Stimulated activated CD4-positive, alpha-beta T cell treated with anti-CD3 and anti-CD28 coated beads, TNF-alpha, amount 100 ng/mL, for 48 hours (primary cell): ENCODE results near the gene S100A16.
"Not testable (repeated sequence)": the region's sequence is repeated elsewhere in the genome, so short reads cannot be mapped to it uniquely, and the experiment has no call there.

Experiments used
- DNase-seq, 3 donors: peaks; one replicate each; pipeline ENCODE4 v3.0.0-alpha.2; 2020; ENCODE audit warnings: low read depth in 3 of 3

S100A16 gene

DNA sequence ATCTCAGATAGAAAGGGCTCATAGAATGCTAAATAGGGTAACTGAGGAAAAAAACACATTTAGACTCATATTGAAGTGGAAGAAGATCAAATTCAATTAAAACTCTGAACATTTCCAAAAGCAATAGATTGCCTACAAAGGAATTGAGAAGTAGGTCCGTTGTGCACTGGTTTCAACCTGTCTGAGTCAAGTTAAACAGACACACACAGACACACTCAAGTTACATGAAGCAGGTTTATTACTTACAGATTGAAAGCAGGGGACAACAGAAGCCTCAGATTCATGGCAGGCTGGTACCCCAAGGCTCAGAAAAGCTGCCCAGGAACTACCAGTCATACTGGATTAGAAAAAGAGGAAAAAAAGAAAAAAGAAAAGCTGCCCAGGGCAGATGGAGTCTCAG, 26.6 kb downstream of the S100A16 start:
- DNase-seq, result no peak

DNA sequence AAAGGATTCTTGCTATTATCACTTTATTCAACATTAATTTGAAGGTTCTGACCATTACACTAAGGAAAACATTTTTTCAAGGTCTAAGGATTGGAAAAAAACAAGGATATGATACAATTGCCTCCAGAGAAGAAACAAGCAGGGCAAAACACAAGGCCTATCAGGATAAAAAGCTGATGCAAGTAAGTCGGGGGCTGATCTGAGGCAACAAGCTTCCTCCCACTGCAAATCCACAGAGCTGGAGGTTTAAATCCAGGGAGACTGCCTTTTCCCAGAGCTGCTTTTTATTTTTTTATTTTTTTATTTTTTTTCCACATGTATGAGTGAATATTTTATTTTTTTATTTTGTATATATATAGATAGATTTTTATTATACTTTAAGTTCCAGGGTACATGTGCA, 27.9 kb downstream of the S100A16 start:
- DNase-seq, result no peak

DNA sequence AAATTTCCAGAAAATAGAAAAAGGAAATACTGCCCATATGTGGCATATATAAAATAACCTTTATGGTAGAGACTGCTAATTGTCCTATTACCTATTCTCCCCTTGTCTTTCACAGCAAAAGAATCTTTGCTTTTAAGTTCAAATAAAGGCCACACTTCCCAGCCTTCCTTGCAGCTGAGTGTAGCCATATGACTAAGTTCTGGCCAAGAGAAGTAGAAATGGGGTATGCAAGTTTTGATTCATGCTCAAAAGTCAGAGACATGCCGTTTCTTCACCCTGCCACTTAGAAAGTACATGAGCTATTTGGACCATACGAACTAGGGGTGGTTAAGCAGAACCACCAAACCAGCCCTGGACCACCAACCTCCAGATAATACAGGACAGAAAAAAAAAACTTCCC, 29.0 kb downstream of the S100A16 start:
- no peak for DNase-seq

DNA sequence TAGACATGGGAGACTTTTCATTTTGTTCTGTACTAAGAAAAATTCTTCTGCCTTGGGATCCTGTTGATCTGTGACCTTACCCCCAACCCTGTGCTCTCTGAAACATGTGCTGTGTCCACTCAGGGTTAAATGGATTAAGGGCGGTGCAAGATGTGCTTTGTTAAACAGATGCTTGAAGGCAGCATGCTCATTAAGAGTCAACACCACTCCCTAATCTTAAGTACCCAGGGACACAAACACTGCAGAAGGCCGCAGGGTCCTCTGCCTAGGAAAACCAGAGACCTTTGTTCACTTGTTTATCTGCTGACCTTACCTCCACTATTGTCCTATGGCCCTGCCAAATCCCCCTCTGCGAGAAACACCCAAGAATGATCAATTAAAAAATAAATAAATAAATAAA, 29.4 kb downstream of the S100A16 start:
- not testable (repeated sequence) for DNase-seq

DNA sequence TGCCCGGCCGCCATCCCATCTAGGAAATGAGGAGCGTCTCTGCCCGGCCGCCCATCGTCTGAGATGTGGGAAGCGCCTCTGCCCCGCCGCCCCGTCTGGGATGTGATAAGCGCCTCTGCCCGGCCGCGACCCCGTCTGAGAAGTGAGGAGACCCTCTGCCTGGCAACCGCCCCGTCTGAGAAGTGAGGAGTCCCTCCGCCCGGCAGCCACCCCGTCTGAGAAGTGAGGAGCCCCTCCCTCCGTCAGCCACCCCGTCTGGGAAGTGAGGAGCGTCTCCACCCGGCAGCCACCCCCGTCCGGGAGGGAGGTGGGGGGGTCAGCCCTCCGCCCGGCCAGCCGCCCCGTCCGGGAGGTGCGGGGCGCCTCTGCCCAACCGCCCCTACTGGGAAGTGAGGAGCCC, 30.1 kb downstream of the S100A16 start:
- DNase-seq, result not testable (repeated sequence)

DNA sequence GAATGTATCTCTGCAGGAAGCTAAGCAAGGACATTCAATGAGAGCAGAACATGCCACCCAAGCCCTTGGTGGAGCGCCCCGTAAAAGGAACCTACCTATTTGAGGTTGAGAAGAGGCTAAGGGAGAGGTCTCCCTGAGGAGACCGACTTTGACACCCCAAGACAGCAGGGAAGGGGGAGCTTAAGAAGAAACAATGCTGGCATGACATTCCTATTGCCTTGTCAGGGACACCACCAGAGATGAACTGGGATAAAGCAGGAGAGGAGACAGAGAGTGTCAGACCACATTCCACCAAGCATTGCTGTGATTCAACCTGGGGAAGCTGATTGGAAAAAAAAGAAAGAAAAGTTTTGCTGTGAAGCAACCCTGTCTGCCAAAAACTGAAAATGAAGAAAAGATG, 34.0 kb downstream of the S100A16 start:
- DNase-seq, result no peak

DNA sequence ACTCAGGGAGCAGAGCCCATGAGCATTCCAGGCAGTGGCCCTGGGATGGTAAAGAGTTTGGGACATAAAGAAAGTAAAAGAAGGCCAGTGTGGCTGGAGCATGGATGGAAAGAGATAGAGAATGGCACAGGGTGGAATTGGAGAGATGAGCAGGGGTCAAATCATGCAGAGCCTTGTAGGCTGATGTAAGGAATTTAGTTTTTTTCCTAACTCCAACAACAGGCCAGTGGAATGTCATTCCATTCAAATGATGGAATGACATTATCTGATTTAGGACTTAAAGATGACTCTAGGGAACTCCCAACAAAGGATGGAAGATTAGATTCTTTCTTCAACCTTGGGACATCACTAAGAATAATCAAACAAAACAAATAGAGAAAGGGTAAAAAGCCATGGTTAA, 34.4 kb downstream of the S100A16 start:
- no peak for DNase-seq

DNA sequence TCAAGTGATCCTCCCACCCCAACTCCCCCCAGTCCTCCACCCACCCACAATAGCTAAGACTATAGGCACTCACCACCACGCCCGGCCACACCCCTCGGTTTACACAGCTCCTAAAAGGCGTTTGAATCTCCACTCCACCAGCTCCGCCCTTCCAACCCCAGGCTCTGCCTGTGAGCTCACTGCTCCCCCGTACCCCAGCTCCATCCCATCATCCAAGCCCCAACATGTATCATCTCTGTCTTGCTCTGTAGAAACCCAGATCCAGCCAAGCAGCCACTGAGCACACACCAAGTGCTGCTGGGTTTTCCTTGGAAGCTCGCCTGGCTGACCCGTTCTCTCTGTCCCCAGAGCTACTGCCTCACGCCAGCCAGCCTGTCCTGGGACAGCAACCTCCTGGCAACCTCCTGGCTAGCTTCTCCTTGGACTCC, 35.3 kb downstream of the S100A16 start:
- DNase-seq, result no peak

DNA sequence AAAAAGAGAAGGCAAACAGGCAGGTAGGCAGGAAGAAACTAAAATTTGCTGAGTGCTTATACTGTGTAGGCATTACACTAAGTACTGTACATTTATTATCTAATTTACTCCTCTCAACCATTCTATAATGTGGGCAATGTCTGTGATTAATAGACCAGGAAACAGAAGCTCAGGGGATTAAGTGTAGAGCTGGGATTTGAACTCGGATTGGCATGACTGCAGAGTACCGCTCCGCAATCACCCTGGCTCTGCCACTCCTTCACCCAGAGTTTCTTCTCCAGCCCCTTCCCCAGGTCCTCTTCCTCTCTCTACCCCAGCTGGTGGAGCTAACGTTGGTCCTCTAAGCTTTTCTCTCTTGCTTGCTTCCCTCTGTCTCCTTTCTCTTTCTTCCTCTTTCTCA, 35.8 kb downstream of the S100A16 start:
- no peak for DNase-seq

DNA sequence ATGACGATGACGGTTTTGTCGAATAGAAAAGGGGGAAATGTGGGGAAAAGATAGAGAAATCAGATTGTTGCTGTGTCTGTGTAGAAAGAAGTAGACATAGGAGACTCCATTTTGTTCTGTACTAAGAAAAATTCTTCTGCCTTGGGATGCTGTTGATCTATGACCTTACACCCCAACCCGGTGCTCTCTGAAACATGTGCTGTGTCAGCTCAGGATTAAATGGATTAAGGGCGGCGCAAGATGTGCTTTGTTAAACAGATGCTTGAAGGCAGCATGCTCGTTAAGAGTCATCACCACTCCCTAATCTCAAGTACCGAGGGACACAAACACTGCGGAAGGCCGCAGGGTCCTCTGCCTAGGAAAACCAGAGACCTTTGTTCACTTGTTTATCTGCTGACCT, 37.4 kb downstream of the S100A16 start:
- DNase-seq, result not testable (repeated sequence)

DNA sequence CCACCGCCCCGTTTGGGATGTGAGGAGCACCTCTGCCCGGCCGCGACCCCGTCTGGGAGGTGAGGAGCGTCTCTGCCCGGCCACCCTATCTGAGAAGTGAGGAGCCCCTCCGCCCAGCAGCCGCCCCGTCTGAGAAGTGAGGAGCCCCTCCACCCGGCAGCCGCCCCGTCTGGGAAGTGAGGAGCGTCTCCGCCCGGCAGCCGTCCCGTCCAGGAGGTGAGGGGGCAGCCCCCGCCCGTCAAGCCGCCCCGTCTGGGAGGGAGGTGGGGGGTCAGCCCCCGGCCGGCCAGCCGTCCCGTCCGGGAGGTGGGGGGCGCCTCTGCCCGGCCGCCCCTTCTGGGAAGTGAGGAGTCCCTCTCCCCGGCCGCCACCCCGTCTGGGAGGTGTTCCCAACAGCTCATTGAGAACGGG, 37.9 kb downstream of the S100A16 start:
- not testable (repeated sequence) for DNase-seq

DNA sequence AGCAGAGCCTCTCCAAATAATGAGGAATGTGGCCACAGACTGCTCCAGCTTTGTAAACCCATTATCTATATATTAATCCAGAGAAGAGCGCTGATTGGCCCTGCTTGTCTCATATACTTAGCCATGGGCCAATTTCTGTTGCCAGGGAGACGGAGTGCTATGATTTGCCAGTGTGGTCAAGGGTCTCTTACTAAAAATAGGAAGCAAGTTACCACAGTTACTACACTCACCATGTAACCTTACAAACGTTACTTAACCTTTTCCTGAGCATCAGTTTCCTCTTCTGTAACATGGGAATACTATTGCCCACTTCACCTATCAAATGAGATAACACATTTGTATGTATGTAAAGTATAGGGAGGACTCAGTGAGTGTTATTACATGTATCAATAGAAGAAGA, 39.6 kb downstream of the S100A16 start:
- DNase-seq, result no peak

DNA sequence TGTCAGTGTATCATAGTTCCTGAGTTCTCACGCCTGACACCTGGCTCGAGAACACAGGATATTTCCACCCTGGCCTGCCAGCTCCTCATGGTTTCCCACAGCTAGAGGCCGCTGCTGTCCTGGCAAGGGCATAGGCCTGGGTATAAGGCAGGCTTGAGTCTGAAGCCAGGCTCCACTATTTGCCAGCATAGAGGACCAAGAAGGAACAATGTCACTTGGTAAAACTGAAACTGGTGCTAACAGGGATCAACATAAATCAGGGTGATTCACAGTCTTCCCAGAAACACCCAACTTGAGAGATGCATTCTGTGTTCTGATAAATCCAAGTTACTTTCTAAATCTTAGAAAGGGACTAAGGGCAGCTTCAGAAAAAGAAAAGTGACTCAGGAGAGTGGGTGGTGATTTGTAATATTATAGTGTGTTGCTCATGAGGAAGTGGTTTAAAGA, 40.3 kb downstream of the S100A16 start:
- peak; percentile 43 to 61 (median 53) for DNase-seq

DNA sequence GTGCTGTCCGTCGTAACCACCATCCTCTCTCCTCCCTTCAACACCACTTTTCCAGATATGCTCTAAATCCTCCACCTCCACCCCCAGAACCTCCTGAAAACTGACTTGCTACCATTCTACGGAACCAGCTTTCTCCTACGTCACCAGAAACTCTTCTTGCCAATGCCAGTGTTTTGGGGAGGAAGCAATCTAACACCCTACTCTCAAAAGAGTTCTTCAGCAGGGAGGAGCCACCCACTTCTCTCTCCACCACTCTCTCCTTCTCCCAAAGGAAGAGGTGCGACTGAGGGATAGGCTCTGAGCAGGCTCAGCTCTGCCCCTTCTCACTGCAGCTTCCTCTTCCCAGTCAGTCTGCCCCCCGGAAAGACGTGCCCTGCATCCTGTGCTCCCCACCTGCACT, 41.2 kb downstream of the S100A16 start:
- no peak for DNase-seq

DNA sequence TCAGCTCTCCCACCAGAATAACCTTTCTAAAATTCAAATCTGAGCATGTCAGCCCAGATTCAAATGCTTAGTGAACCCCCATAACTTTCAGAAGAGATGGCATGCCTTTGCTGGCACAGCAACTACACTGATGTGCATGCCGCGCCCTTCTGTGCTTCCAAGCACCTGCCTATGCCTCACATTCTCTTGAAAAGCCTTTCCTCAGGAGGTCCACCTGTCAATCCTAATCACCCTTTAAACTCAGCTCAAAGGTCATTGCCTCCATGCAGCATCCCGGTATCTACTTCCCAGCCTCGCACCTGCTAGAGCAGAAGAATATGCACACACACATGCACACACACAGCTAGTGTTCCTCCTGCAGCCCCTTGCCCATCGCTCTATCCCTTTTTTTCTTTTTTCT, 42.1 kb downstream of the S100A16 start:
- DNase-seq, result no peak

DNA sequence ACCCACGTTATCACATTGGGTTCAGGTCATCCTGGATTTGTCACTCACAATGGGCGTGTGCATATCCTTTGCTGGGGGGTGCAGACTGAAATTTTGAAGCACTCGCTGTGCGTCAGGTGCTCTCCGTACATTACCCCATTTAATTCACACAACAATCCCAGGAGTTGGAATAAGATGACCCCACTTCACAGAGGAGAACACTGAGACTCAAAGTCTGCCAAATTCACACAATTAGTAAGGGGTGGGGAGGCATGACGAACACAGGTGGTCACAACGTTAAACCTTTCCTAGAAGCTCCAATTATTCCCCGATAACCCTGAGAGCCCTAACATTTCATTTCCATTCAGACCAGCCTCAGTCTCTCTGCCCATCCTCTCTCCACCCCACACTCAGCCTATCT, 43.5 kb downstream of the S100A16 start:
- DNase-seq, result no peak

DNA sequence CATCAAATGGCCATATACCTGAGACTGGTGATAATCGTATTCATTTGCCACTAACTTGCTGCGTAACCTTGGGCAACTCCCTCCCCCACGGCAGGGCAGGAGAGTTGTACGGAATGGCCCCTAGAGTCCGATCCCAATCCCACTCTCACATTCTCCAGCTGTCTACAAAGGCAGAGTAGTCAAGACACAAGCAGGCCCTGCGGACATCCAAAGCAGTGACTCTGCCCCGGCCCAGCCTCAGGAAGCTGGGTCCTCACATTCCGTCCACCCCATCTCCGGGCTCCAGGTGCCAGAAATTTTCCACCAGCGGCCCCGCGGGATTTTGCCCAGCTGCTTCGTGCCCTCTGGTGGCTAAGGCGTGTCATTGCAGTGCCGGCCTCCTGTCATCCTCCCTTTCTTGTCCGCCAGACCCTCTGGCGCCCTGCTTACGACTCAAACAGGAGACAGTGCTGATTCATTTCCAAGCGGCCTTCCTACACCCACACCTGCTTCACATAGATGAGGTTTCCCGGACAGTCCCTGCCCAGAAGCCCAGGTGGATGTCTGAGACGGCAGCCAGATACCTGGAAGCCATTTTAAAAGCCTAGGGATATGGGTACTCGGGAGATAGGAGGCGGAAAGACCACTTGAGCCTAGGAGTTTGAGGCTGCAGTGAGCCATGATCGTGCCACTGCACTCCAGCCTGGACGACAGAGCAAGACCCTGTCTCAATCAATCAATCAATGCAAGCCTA, 44.4 kb downstream of the S100A16 start:
- DNase-seq, result peak; percentile 78 to 79 (median 79)

DNA sequence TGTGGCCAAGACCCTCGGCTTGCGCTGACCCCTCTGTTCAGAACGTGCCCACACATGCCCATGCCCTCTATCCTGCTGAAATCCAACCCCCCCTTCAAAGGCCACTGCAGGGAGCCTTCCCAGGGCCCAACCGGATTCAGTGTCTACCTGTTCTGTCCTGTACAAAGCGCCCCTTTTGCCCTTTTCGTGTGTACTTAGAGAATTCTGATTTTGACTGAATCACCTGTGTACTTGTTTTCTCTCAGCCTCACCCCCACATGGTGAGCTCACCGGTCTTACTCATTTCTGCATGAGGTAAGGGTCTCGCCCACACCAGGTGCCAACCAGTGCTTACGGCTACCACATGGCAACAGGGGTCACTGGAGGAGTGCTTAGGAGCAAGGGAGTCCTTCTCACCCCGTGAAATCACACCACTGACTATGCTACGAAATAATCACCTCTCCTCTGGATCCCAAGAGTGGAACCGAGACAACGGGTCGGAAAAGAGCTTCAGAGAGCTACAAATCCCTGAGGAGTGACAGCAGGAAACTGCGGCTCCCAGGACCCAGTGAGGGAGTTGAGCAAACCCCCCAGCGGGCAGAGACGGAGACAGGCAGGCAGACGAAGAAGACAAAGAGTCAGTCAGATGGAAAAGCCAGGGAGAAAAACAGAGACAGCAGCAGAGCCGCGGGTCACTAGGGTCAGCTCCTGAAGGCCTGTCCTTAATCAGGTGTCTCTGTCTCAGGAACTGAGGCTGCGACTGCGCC, 45.1 kb downstream of the S100A16 start:
- peak in 1 of 3 donors; percentile 70 for DNase-seq

DNA sequence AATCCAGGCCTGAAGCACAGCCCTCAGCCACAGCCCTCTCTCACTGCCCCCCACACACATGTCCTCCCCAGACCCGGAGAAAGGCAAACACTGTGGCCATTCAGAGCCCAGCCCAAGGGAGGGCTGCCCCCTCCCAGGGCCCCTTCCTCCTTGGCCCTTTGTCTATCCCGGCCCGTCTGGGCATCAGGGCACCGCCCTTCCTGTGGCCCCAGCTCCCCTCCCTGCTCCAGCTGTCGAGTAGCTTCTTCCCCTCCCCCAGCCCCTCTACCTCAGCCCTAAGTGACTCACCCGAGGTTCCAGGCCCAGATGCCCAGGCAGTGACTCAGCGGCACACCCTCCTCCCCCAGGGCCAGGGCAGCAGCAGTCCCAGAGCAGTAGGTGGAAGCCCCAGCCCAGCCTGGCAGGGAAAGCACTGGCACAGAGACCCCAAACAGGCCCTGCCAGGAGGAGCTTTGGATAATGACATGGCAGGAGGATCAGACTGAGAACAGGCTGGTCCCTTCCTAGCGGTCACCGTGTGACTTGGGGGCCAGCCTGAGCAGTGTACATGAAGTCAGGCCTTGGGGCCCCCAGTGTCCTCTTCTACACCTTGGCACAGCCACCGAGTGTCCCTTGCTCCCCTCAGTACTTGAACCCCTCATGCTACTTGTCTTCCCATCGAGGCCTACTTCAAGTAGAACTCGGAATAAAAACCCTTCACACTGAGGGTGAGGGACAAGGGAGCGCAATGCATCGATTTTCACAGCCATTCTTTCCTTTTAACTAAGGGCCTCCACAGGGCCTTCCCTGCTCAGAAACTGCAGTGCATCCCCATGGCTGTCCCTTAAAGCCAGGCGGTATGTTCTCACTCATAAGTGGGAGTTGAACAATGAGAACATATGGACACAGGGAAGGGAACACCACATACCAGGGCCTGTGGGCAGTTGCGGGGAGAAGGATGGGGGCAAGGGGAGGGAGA, 46.2 kb downstream of the S100A16 start:
- DNase-seq, result peak; percentile 77 to 90 (median 90)

DNA sequence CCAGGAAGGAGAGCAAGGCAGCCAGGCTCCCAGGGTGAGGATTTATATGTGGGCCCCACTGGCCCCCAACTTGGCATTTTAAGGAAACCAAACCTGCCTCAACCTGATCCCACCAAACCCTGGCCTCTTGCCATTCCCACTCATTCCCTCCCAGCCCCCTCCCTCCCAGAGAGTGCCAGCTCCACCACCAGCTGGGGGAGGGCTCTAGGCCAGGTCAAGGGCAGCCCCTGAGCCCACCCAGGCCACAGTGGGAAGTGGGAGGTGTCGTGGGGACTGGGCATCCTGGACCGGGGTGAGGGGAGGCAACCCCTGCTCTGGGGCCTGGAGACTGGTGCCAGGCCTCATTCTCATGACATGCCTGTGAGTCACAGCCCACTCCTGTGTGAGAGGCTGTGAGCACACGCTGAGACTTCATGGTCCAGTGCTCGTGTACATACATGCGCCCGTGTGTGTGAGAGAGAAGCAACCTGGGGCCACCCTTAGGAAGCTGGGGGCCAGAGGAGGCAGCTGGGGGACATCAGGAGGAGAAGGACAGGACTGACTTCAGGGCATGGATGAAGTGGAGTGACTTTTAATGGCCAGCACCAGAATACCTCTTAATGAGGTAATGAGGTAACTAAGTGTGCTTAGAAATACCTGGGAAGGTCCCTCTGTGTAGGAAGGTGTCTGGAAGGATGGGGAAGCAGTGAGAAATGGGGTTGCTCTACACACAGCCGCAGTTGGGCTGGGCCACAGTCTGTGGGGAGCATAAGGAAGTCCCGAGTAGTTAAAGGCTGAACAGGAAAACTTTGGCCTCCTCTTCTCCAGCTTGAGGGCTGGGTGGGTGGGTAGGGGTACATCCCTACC, 47.2 kb downstream of the S100A16 start, which contains the start of gene S100A2:
Gene S100A2, minus strand, starts transcription at position 316 of the 846 bp plus-strand sequence. CDS start 1,967 bp downstream, outside the sequence.
- peak in 1 of 3 donors; percentile 52 for DNase-seq

DNA sequence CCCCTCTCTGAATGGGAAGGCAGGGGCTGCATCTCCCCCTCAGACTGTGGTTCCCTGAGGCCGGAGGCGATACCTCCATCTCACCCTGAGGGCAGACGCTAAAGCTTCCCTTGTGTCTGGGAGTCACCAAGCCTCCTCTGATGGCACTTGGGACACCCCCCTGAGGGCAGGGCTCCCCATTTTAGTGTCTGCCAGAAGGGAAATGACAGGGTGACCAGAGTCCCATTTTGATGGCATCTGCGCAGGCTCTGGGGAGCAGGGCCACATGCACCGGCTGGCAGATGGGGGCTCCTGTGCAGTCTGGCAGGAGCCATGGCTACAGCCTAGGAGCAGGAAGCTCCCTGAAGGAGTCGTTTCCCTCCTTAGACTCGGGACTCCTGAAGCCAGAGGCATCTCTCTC, 48.9 kb downstream of the S100A16 start:
- DNase-seq, result no peak
